NCI-H187 treated with DMSO at 0.1 percent for 48 hours (cell line): ENCODE measurements around the gene SMIM10.
"Not testable (repeated sequence)": the region's sequence is repeated elsewhere in the genome, so short reads cannot be mapped to it uniquely, and the experiment has no call there.

Experiments used
- DNase-seq: peaks from one replicate; lab custom pipeline; 2025; lab: John Stamatoyannopoulos, UW

The SMIM10 gene

DNA sequence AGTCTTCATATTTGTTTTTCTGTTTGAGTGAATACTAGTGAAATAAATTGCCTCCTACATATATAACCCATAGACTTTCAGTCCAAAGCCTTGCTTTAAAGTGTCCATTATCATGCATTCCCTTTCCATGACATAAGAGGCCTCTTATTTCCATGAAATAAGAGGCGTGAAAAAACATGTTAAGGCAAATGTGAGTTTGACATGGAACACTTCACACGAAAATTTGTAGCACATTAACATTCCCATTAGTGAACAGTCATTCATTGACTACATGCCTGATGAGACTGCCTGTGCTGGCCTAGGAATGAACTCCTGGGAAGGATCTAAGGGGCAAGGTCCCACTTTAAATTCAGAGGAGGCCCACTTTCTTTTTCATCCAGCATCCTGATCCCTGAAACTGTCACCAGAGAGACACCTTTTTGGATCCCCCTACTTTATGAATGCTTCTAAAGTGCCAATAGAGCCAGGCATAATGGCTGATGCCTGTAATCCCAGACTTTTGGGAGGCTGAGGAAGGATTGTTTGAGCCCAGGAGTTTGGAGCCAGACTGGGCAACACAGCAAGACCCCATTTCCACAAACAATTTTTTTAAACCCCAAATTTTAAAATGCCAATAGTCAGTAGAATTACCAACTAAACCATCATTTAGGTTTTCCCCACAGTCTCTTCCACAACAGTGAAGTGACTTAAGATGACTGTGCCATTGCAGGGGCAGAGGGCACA lies 24.9 kb downstream of the SMIM10 start:
- DNase-seq = no peak

DNA sequence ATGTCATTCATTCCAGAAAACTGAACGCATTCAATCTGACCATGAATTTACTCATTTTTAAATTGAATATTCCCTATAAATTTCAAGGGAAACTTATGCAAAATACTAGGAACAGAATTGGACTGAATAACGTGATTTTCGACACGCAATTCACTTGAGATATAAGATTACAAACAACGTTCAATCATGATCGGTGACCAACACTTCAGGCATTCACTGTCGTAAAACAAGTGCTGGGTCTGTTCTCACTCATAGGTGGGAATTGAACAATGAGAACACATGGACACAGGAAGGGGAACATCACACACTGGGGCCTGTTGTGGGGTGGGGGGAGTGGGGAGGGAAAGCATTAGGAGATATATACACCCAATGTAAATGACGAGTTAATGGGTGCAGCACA lies 29.1 kb downstream of the SMIM10 start:
- not testable (repeated sequence) for DNase-seq

DNA sequence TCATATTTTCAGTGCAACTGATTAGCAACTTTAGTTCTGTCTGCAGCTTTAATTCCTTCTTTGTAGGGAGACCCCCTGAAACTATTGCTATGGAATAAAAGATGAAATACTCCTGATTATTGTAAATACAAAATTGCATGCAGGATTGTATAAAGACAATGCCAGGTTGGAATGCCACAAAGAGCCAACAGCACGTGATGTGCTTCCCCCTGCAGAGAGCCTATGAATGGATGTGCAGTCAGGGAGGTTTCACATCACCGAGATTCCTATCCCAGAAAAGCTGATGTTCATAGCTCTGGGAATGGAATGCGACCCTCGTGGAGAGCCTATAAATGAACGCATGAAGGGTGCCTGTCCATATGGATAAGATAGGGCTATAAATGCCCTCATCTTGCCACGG lies 33.0 kb downstream of the SMIM10 start:
- not testable (repeated sequence) for DNase-seq

DNA sequence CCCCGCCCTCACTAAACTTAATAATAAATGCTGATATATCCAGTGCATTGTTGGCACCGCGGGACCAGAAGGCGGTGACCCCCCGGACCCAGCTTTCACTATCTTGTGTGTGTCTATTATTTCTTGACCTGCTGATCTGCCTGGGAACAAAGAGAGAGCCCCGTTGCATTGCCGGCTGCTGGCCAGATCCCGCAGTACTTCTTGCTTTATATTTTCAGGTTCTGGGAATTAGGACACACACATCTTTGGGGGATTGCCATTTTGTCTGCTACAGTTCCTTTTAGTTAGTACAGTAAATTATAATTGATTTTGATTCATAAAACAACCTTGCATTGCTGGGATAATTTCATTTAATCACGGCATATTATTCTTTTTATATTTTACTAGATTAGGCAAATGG lies 33.7 kb downstream of the SMIM10 start:
- no peak for DNase-seq

DNA sequence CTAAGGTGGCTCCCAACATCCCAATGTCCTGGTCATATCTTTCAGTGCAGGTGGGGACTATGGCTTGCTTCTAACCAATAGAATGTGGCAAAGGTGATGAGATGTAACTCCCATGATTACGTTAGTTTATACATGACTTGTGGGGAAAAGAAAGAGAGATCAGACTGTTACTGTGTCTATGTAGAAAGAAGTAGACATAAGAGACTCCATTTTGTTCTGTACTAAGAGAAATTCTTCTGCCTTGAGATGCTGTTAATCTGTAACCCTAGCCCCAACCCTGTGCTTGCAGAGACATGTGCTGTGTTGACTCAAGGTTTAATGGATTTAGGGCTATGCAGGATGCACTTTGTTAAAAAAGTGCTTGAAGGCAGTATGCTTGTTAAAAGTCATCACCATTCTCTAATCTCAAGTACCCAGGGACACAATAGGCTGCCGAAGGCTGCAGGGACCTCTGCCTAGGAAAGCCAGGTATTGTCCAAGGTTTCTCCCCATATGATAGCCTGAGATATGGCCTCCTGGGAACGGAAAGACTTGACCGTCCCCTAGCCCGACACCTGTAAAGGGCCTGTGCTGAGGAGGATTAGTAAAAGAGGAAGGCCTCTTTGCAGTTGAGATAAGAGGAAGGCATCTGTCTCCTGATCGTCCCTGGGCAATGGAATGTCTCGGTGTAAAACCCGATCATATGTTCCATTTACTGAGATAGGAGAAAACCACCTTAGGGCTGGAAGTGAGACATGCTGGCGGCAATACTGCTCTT lies 39.6 kb downstream of the SMIM10 start:
- not testable (repeated sequence) for DNase-seq

DNA sequence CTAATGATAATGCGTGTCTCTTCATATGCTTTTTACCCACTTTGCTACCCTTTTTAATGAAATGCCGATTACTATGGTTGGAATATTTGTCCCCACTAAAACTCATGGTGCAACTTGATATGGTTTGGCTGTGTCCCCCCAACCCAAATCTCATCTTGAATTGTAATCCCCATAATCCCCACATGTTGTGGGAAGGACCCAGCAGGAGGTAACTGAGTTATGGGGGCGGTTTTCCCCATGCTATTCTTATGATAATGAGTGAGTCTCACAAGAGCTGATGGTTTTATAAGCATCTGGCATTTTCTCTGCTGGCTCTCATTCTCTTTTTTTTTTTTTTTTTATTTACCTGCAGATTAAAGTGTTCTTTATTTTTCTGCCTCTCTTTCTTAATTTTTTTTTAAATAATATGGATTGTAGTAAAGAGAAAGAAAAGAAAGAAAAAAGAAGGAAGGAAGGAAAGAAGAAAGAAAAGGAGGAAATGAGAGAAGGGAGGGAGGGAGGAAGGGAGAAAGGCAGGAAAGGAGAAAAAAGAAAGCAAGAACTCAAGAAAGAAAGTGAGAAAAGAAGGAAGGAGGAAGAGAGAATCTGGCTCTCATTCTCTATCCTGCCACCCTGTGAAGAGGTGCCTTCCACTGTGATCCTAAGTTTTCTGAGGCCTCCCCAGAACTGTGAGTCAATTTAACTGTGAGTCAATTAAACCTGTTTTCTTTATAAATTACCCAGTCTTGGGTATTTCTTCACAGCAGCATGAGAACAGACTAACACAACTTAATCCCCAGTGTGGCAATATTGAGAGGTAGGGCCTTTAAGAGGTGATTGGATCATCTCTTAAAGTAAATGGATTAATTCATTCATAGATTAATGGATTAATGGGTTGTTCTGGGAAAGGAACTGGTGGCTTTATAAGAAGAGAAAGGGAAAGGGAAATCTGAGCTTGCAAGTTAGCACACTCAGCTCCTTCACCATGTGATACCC lies 50.6 kb downstream of the SMIM10 start:
- DNase-seq = not testable (repeated sequence)
